SJSA1 (cell line): ENCODE data around the gene KCNQ1. TPM values are rescaled to one million over a fixed set of nuclear protein-coding genes. Genes with fewer than 3 reads are reported as not detected.

ENCODE experiments used
- DNase-seq, 2 experiments: peaks; one replicate each; pipeline ENCODE4 v3.0.0-alpha.2; 2015 to 2020; ENCODE audit warnings: low spot score in 2 of 2, low read depth in 1 of 2
- H3K27ac ChIP-seq: fragments of 250-450 bp; sonication (Bioruptor Pico); 2 replicates; pipeline ENCODE4 v1.5.1; 2020; ENCODE audit warnings: mild to moderate bottlenecking, moderate library complexity
- H3K27me3 ChIP-seq: fragments of 250-450 bp; sonication (Bioruptor Pico); replicated peaks from 2 replicates; pipeline ENCODE4 v1.5.1; 2020; ENCODE audit warnings: mild to moderate bottlenecking, moderate library complexity
- H3K36me3 ChIP-seq: fragments of 250-450 bp; sonication (Bioruptor Pico); 2 replicates; pipeline ENCODE4 v1.5.1; 2020; ENCODE audit warnings: mild to moderate bottlenecking
- H3K4me1 ChIP-seq: fragments of 250-450 bp; sonication (Bioruptor Pico); replicated peaks from 2 replicates; pipeline ENCODE4 v1.6.1; 2021; ENCODE audit warnings: mild to moderate bottlenecking
- H3K4me3 ChIP-seq: fragments of 250-450 bp; sonication (Bioruptor Pico); 2 replicates; pipeline ENCODE4 v1.5.1; 2020; ENCODE audit warnings: mild to moderate bottlenecking
- H3K9me3 ChIP-seq: fragments of 250-450 bp; sonication (Bioruptor Pico); replicated peaks from 2 replicates; pipeline ENCODE4 v1.5.1; 2020; ENCODE audit warnings: mild to moderate bottlenecking
- total RNA-seq: library from RNA; depleted of rRNA; stranded (reverse); fragments of >200 nt; shearing (Covaris generic); gene quantifications from 2 replicates; pipeline ENCODE4 v1.2.3, GENCODE V29; 2014

The KCNQ1 gene
- total RNA-seq, 1 experiment from 2014 or later, result not detected

GRCh38 chr11:2540992-2541680 lies 96.3 kb downstream of the KCNQ1 start:
- no peaks in the 10 kb centered on the region for H3K36me3 ChIP-seq
- H3K4me1 ChIP-seq, result no peaks in the 10 kb centered on the region
- H3K9me3 ChIP-seq, result no peaks in the 10 kb centered on the region
- H3K4me3 ChIP-seq, result no peak overlapping the region
- H3K27ac ChIP-seq, result no peak overlapping the region
- H3K27me3 ChIP-seq, result no peaks in the 10 kb centered on the region; the same call in 1 of the 2 replicates
- no peak for DNase-seq

GRCh38 chr11:2541881-2542361 lies 97.1 kb downstream of the KCNQ1 start:
- Histone ChIP-seq H3K27ac (no peak overlapping the region), H3K4me3 (no peak overlapping the region), H3K4me1 (no peaks in the 10 kb centered on the region), H3K9me3 (no peaks in the 10 kb centered on the region), H3K27me3 (peaks cover 4% of the 10 kb centered on the region), H3K36me3 (no peaks in the 10 kb centered on the region)
- DNase-seq, result no peak

GRCh38 chr11:2542406-2542805 lies 97.6 kb downstream of the KCNQ1 start:
- H3K36me3 ChIP-seq, result no peaks in the 10 kb centered on the region
- H3K27me3 ChIP-seq, result peaks cover 8% of the 10 kb centered on the region
- H3K9me3 ChIP-seq, result no peaks in the 10 kb centered on the region
- no peaks in the 10 kb centered on the region for H3K4me1 ChIP-seq
- H3K4me3 ChIP-seq, result no peak overlapping the region
- DNase-seq, result no peak
- no peak overlapping the region for H3K27ac ChIP-seq

GRCh38 chr11:2547806-2548205 lies 103.0 kb downstream of the KCNQ1 start:
- Histone ChIP-seq H3K4me3 (no peak overlapping the region), H3K27ac (no peak overlapping the region), H3K27me3 (peaks cover 12% of the 10 kb centered on the region), H3K9me3 (no peaks in the 10 kb centered on the region), H3K36me3 (no peaks in the 10 kb centered on the region), H3K4me1 (no peaks in the 10 kb centered on the region)
- DNase-seq, result no peak

GRCh38 chr11:2548596-2548995 lies 103.8 kb downstream of the KCNQ1 start:
- Histone ChIP-seq H3K36me3 (no peaks in the 10 kb centered on the region), H3K4me1 (no peaks in the 10 kb centered on the region), H3K4me3 (no peak overlapping the region), H3K9me3 (no peaks in the 10 kb centered on the region), H3K27ac (no peak overlapping the region), H3K27me3 (peaks cover 15% of the 10 kb centered on the region)
- no peak for DNase-seq

GRCh38 chr11:2549080-2549479 lies 104.3 kb downstream of the KCNQ1 start:
- Histone ChIP-seq H3K27ac (no peak overlapping the region), H3K27me3 (peaks cover 15% of the 10 kb centered on the region), H3K4me1 (no peaks in the 10 kb centered on the region), H3K9me3 (no peaks in the 10 kb centered on the region), H3K4me3 (no peak overlapping the region), H3K36me3 (no peaks in the 10 kb centered on the region)
- DNase-seq, result no peak

- H3K27ac ChIP-seq, result no peak overlapping the region
- no peak overlapping the region for H3K4me3 ChIP-seq
- no peaks in the 10 kb centered on the region for H3K36me3 ChIP-seq
- no peak for DNase-seq
- H3K9me3 ChIP-seq, result no peaks in the 10 kb centered on the region
- H3K27me3 ChIP-seq, result peaks cover 15% of the 10 kb centered on the region
- no peaks in the 10 kb centered on the region for H3K4me1 ChIP-seq
Measured at GRCh38 chr11:2549491-2549875, 104.7 kb downstream of the KCNQ1 start.

- Histone ChIP-seq H3K27me3 (peaks cover 15% of the 10 kb centered on the region), H3K36me3 (no peaks in the 10 kb centered on the region), H3K4me1 (no peaks in the 10 kb centered on the region), H3K4me3 (no peak overlapping the region), H3K27ac (no peak overlapping the region), H3K9me3 (no peaks in the 10 kb centered on the region)
- DNase-seq, result no peak
Measured at GRCh38 chr11:2549876-2550605, 105.2 kb downstream of the KCNQ1 start.

GRCh38 chr11:2550606-2550970 lies 105.8 kb downstream of the KCNQ1 start:
- H3K27me3 ChIP-seq, result peaks cover 15% of the 10 kb centered on the region
- H3K4me3 ChIP-seq, result no peak overlapping the region
- H3K27ac ChIP-seq, result no peak overlapping the region
- H3K4me1 ChIP-seq, result no peaks in the 10 kb centered on the region
- H3K36me3 ChIP-seq, result no peaks in the 10 kb centered on the region
- no peaks in the 10 kb centered on the region for H3K9me3 ChIP-seq
- DNase-seq, result no peak

GRCh38 chr11:2551131-2551530 lies 106.3 kb downstream of the KCNQ1 start:
- no peaks in the 10 kb centered on the region for H3K4me1 ChIP-seq
- H3K36me3 ChIP-seq, result no peaks in the 10 kb centered on the region
- peaks cover 15% of the 10 kb centered on the region for H3K27me3 ChIP-seq
- DNase-seq, result no peak
- no peak overlapping the region for H3K27ac ChIP-seq
- no peaks in the 10 kb centered on the region for H3K9me3 ChIP-seq
- H3K4me3 ChIP-seq, result no peak overlapping the region

- H3K9me3 ChIP-seq, result no peaks in the 10 kb centered on the region
- no peaks in the 10 kb centered on the region for H3K36me3 ChIP-seq
- DNase-seq, result no peak
- no peak overlapping the region for H3K27ac ChIP-seq
- H3K4me1 ChIP-seq, result no peaks in the 10 kb centered on the region
- H3K4me3 ChIP-seq, result no peak overlapping the region
- peaks cover 10% of the 10 kb centered on the region for H3K27me3 ChIP-seq
Measured at GRCh38 chr11:2552210-2552609, 107.4 kb downstream of the KCNQ1 start.

GRCh38 chr11:2553198-2553597 lies 108.4 kb downstream of the KCNQ1 start:
- H3K36me3 ChIP-seq, result no peaks in the 10 kb centered on the region
- H3K27ac ChIP-seq, result no peak overlapping the region
- no peak for DNase-seq
- no peaks in the 10 kb centered on the region for H3K9me3 ChIP-seq
- H3K4me3 ChIP-seq, result no peak overlapping the region
- no peaks in the 10 kb centered on the region for H3K4me1 ChIP-seq
- H3K27me3 ChIP-seq, result peaks cover 10% of the 10 kb centered on the region

GRCh38 chr11:2553886-2554285 lies 109.1 kb downstream of the KCNQ1 start:
- no peak for DNase-seq
- H3K4me3 ChIP-seq, result no peak overlapping the region
- peaks cover 10% of the 10 kb centered on the region for H3K27me3 ChIP-seq
- H3K4me1 ChIP-seq, result no peaks in the 10 kb centered on the region
- no peaks in the 10 kb centered on the region for H3K36me3 ChIP-seq
- H3K9me3 ChIP-seq, result no peaks in the 10 kb centered on the region
- no peak overlapping the region for H3K27ac ChIP-seq

GRCh38 chr11:2554338-2555207 lies 109.8 kb downstream of the KCNQ1 start:
- Histone ChIP-seq H3K9me3 (no peaks in the 10 kb centered on the region), H3K27ac (no peak overlapping the region), H3K4me1 (no peaks in the 10 kb centered on the region), H3K27me3 (peaks cover 10% of the 10 kb centered on the region), H3K36me3 (no peaks in the 10 kb centered on the region), H3K4me3 (no peak overlapping the region)
- no peak for DNase-seq
